HG03521 (cell line): ENCODE measurements around the gene IBTK.
"Not testable (repeated sequence)": the region's sequence is repeated elsewhere in the genome, so short reads cannot be mapped to it uniquely, and the experiment has no call there.

Experiments
- ATAC-seq: cut with Tn5 transposase; IDR thresholded peaks from one replicate; pipeline ENCODE4 v1.9.1; 2021; ENCODE audit warnings: mild to moderate bottlenecking, moderate library complexity; ENCODE audit not compliant: unreplicated experiment

Gene IBTK

GRCh38 chr6:82246802-82247504 lies 591 bp downstream of the IBTK start:
- peak; percentile 25 for ATAC-seq

GRCh38 chr6:82246370-82246769 lies 1.2 kb downstream of the IBTK start:
- no peak for ATAC-seq

- ATAC-seq: no peak
These were observed 2.2 kb downstream of the IBTK start for GRCh38 chr6:82245376-82245775.

GRCh38 chr6:82243884-82244283 lies 3.7 kb downstream of the IBTK start:
- no peak for ATAC-seq

- no peak for ATAC-seq
These were observed 7.4 kb downstream of the IBTK start for GRCh38 chr6:82240186-82240585.

- ATAC-seq: no peak
These were observed 7.9 kb downstream of the IBTK start for GRCh38 chr6:82239597-82239996.

- no peak for ATAC-seq
These were observed 10.5 kb downstream of the IBTK start for GRCh38 chr6:82237013-82237412.

GRCh38 chr6:82227770-82228169 lies 19.8 kb downstream of the IBTK start:
- peak; percentile 82 for ATAC-seq

- ATAC-seq: no peak
These were observed 27.4 kb downstream of the IBTK start for GRCh38 chr6:82220167-82220566.

GRCh38 chr6:82217018-82217586 lies 30.4 kb downstream of the IBTK start:
- ATAC-seq: peak; percentile 93

GRCh38 chr6:82216549-82216948 lies 31.0 kb downstream of the IBTK start:
- no peak for ATAC-seq

- no peak for ATAC-seq
These were observed 36.2 kb downstream of the IBTK start for GRCh38 chr6:82211326-82211725.

GRCh38 chr6:82208913-82209312 lies 38.6 kb downstream of the IBTK start:
- ATAC-seq: no peak

GRCh38 chr6:82205930-82206392 lies 41.6 kb downstream of the IBTK start:
- no peak for ATAC-seq

GRCh38 chr6:82204020-82204419 lies 43.5 kb downstream of the IBTK start:
- ATAC-seq: no peak

- no peak for ATAC-seq
These were observed 49.8 kb downstream of the IBTK start for GRCh38 chr6:82197784-82198183.

GRCh38 chr6:82197245-82197644 lies 50.3 kb downstream of the IBTK start:
- ATAC-seq: not testable (repeated sequence)

- ATAC-seq: no peak
These were observed 51.4 kb downstream of the IBTK start for GRCh38 chr6:82196161-82196560.

GRCh38 chr6:82195619-82196018 lies 51.9 kb downstream of the IBTK start:
- no peak for ATAC-seq

GRCh38 chr6:82185948-82186535 lies 61.5 kb downstream of the IBTK start:
- ATAC-seq: no peak

- no peak for ATAC-seq
These were observed 63.8 kb downstream of the IBTK start for GRCh38 chr6:82183642-82184282.

GRCh38 chr6:82182756-82183155 lies 64.8 kb downstream of the IBTK start:
- no peak for ATAC-seq
